HL-60/S4 (cell line): ENCODE data around the gene TET3.

Experiments
- in situ Hi-C: fragments of 300-500 bp; cut with MboI; formaldehyde crosslinking; loops from 2 replicates; pipeline ENCODE4 v1.14.3; 2022; ENCODE audit warnings: low sequenced_read_pairs

The TET3 gene

DNA sequence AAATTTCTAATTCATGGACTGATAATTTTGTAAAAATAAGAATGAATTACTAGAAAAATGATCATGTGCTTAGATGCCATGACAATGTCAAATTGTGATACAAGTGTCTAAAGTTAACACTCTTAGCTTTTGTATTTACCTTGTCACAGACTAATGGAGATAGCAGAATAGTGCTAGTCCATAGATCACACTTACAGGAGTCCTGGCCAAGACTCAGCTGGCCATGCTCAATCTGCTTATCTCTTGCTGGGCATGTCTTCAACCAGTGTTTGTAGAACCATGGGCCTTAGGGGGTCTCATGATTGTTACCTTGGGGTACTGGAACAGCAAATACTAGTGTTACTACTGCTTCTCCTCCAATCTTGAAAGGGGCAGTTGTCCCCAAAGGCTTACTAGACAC is 44.0 kb downstream of the TET3 start:
- in situ Hi-C loops: no loop called here

DNA sequence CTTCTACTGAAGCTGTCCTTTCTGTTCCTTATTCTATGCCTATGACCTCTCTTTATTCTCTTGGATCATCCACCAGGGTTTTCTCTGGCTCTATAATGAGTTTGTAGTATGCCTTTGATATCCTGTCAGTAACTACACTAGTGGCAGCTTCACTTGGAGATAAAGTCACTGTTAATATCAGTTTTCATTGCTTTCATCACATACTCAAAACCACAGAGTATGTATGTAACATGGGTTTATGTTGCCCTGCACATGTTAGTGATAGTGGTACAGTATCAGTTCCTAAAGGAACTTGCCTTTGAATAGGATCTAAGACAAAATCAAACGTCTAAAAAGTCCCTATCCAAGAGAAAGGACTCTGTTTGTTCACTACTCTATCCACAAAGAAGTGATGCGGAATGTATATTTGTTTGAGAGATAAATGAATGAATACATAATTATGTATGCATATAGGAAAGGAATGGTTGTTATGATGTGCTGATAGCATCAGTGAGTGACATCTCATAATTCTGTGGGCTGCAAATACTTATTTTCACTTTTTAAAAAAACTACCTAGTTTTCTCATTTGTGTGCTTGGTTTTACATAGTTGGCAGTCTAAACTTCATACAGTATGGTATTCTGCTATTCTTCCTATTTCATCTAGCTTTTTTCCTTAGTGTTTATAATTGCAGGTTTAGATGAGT is 45.1 kb downstream of the TET3 start:
- in situ Hi-C loops: no loop called here

DNA sequence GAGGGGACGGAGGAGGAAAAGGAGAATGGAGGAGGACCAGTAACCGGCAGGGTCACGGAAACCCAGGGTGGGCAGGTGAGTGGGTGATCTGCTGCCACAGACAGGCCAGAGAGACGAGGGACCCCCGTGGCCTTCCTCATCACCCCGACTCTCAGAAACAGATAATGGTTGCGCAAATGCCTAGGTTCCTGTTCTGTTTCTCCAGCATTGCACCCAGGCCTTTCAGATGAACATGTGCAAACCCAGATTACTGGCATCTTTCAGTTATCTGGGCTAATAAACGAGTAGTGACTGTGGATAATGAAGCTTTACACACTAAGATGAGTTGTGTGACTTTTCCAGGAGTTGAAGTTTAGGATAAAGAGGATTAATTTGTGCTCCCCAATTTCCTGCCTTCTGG is 46.5 kb downstream of the TET3 start:
- in situ Hi-C loops: no loop called here

DNA sequence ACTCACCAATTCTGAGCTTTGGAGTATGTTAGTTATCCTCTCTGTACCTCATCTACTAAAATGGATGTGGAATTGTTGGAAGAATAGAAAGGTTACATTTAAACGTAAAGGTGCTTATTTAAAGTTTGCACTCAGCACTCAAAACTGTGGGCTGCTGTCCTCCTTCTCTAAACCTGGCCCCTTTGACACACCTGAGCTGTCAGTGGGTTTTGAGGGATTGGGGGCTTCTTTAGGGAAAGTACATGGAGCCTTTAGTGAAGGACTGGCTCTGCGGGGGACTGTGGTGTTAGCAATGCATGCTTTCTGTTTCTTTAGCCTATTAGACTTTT is 47.2 kb downstream of the TET3 start:
- in situ Hi-C loops: no loop called here

DNA sequence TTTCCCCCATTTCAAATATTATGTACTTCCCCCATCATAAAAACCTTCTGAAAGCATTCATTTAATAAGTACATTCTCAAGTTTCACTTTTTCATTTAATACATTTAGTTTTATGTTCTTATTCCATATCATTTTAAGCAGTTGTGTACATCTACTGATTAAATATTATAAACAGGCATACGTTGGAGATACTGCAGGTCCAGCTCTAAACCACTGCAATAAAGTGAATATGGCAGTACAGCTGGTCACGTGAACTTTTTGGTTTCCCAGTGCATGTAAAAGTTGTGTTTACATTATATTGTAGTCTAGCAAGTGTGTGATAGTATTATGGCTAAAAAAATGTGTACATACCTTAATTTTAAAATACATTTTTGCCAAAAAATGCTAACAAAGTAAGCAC is 48.7 kb downstream of the TET3 start:
- in situ Hi-C loops: no loop called here
